Fibroblast of mammary gland (primary cell): Measurements from ENCODE around the gene CHMP4A.
A peak's percentile ranks its signal among the peaks of the same experiment; 100 is the strongest.

Source experiments
- DNase-seq: peaks from one replicate; pipeline ENCODE4 v3.0.0-alpha.2; 2010; ENCODE audit warnings: low read depth
- H3K4me3 ChIP-seq: 2 replicates; pipeline ENCODE4 v1.5.1; 2011; ENCODE audit warnings: low read depth, mild to moderate bottlenecking, low read length, moderate library complexity; ENCODE audit not compliant: control insufficient read depth
- TF ChIP-seq, protein P1 (sequence below): conservative IDR thresholded peaks from 2 replicates; pipeline ENCODE4 v1.5.1; 2011; ENCODE audit warnings: low read depth, low read length, inconsistent platforms; ENCODE audit not compliant: control insufficient read depth, insufficient read depth

The CHMP4A gene

DNA sequence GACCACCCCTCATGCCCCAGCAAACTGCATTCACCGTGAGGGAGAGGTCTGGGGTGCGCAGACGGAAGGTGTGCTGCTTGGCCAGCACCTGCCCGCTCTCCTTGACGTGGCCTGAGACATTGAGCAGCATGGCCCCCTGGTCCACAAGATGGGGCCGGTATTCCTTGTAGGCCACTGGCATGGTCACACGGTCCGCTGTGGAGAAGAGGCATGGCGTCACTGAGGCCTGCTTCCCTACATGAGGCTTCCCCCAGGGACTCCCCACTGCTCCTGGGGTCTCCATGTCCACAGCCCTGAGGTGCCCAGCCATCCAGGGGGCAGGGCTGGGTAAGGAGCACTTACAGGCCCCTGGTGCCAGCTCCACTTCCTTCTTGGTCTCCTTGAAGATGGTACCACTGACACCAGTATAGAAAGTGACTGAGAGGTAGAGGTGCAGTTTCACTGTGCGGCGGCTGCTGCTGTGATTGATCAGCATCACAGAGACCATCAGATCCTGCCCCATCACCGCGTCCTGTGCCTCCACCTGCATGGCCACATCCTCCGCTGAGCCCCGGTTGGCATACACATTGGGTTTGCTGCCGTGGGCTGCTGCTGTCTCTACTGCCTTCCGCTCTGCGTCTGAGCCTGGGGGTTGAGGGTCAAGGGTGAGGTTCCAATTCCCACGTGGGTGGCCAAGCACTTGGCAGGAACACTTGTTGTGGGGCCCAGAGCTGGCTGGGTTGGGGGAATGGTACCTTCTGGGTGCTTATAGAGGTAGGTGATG lies 41.5 kb upstream of the CHMP4A start:
- H3K4me3 ChIP-seq: no peak overlapping the region
- no peak for DNase-seq
- TF ChIP-seq, protein P1, sequence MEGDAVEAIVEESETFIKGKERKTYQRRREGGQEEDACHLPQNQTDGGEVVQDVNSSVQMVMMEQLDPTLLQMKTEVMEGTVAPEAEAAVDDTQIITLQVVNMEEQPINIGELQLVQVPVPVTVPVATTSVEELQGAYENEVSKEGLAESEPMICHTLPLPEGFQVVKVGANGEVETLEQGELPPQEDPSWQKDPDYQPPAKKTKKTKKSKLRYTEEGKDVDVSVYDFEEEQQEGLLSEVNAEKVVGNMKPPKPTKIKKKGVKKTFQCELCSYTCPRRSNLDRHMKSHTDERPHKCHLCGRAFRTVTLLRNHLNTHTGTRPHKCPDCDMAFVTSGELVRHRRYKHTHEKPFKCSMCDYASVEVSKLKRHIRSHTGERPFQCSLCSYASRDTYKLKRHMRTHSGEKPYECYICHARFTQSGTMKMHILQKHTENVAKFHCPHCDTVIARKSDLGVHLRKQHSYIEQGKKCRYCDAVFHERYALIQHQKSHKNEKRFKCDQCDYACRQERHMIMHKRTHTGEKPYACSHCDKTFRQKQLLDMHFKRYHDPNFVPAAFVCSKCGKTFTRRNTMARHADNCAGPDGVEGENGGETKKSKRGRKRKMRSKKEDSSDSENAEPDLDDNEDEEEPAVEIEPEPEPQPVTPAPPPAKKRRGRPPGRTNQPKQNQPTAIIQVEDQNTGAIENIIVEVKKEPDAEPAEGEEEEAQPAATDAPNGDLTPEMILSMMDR: no peak

DNA sequence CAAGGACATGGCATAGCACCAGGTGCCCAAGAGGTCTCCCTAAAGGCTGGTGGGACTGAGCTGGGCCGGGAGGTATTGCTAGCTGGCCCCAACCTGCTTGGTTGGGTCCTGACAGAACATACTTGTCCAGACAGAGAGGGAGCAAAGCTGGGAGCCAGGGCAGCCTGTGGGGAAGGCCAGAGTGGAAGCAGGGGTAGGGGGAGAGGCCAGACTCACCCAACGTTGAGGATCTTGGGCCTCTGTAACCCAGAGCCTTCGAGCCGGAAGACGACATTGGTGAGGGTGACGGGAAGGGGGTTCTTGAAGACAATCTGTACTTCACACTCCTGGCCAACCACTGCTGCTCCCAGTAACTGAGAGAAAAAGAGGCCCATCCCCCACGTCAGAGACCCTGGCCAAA lies 40.6 kb upstream of the CHMP4A start:
- TF ChIP-seq, protein P1: no peak
- DNase-seq: no peak
- no peak overlapping the region for H3K4me3 ChIP-seq

DNA sequence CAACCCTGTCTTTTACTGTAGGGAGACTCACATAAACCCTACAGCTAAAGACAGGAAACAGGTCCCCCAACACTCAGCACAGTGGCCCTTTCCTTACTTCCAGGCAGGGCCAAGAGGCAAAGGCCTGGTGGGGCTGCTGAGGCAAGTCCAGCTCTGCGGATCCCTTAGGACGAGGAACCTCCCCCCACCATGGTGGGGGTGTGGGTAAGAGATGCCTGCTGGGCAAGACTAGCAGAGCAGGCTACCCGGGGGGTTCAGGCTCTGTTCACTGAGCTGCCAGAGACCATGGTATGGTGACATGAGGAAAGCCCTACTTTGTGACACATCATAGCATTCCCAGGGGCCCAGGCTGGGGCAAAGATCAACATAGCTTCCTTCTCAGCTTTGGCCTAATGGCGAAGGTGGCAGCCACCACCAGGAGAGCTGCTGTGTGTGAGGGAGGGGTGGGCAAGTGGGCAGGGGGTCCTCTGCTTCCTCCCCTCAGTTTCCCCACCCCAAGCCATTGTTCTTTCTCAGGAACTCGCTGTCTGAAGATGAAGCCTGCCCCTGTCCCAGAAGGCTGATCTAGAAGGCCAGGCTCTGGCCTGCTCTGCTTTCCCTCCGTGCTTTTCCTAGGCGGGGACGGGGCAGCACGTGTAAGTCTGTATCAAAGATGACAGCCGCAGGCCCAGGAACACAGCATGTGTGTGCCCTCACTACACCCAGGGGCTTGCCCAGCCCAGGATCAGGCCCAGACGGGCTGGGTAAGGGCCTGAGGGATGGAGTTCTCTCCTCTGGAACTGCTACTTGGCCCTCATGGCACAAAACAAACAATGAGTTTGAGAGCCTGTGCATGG lies 39.2 kb upstream of the CHMP4A start:
- DNase-seq: no peak
- H3K4me3 ChIP-seq: no peak overlapping the region
- TF ChIP-seq, protein P1: no peak

DNA sequence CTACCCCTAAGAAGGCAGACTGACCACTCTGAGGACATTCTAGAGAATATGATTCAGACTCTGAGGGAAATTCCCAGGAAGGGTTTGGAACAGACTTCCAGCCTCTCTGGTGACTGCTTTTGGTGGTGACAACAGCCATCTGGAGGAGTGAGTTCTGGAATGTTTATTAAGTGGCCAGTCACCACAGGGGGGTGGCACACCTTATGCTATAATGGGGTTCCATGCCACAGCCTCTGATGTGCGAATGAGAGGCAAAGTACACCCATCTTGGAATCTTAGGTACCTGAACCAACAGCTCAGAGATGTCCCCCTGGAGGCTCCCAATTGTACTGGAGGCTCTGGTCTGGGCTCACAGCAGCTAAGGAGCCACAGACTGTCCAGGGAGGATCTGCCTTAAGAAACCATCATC lies 38.6 kb upstream of the CHMP4A start:
- TF ChIP-seq, protein P1: no peak
- peak; percentile 12 for DNase-seq
- H3K4me3 ChIP-seq: no peak overlapping the region

DNA sequence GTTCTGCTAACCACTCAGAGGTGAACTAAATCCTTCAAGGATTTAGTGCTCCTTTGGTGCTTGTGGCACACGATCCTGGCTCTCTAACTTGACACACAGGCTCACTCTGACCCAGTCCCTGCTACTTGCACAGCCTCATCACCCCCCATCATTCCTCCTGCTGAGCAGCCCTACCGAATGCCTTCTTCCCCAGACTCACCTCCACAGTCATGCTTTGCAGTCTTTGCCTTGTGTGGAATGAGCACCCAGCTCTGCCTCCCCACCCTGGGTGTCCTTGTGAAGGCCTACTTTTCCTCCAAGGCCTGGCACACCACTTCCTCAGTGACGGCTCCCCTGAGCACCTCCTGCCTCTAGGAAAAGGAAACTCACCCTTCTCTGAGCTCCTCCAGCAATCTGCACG lies 37.1 kb upstream of the CHMP4A start:
- no peak for DNase-seq
- TF ChIP-seq, protein P1: no peak
- no peak overlapping the region for H3K4me3 ChIP-seq

DNA sequence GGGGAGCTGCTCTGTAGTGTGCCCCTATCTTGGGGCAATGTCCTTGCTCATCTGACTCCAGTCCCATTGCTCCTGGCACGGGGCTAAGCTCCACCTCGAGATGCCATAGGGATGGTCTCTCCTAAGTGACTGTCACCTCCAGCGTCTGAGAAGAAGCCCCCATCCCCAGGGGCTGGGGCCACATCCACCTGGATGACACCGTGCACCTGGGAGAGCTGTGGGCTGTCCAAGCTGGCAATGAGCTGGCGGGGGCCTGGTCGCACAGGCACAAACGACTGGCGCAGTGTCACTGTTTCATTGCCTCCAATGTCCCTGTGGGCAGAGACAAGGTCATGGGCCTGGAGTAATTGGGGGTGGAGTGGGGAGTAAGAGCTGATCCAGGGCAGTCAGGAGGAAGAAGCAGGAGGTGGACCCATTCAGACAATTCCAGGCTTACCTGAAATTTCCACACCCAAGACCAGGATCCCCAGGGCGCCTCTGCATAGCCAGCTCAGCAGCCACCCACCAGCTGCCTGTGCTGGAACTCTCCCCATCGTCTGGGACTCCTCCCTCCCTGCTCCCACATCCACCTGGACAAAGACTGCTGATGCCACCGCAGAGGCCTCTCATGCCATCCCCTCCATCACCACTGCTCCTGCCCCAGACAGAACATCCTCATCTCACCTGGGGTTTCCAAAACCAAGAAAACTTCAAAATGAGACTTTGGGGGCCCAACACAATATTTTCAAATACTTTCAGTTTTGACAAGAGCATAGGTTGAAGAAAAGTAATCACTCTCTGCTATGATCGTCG lies 36.1 kb upstream of the CHMP4A start:
- no peak overlapping the region for H3K4me3 ChIP-seq
- TF ChIP-seq, protein P1: no peak
- no peak for DNase-seq
